ENCODE results near the gene SLC24A3. TPM values are rescaled to one million over a fixed set of nuclear protein-coding genes. Genes with fewer than 3 reads are reported as not detected.
A peak's percentile ranks its signal among the peaks of the same experiment; 100 is the strongest.

SLC24A3 gene
- total RNA-seq, 1 donor from 2014 or later = 13.1 TPM

DNA sequence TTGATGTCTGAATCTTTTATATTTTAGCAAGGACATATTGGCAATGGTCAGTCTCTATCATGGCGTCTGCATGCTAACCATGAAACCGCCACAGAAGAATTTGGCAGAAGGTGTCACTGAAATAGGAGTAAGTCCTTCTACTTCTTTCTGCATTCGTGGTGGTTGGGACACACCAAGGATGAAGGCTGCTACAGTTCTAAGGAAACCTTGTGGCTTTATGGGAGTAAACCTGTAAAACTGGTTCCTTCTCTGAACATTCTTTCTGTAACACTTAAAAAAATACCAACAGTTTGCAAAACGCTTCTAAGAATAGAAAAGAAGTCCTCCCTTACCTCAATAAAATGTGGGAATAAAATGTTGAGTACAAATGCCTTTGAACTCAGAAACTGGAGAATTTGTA, 195.3 kb downstream of the SLC24A3 start:
- Histone ChIP-seq H3K4me1 (no peaks in the 10 kb centered on the region), H3K9me3 (no peaks in the 10 kb centered on the region), H3K4me3 (no peak overlapping the region), H3K36me3 (no peaks in the 10 kb centered on the region), H3K27me3 (no peaks in the 10 kb centered on the region), H3K27ac (peak overlapping the region; percentile 15)
- DNase-seq (no peak), ATAC-seq (peak; percentile 88)
- intact Hi-C loops (cut with DNase I) = no loop called here
- TF ChIP-seq, protein P1, sequence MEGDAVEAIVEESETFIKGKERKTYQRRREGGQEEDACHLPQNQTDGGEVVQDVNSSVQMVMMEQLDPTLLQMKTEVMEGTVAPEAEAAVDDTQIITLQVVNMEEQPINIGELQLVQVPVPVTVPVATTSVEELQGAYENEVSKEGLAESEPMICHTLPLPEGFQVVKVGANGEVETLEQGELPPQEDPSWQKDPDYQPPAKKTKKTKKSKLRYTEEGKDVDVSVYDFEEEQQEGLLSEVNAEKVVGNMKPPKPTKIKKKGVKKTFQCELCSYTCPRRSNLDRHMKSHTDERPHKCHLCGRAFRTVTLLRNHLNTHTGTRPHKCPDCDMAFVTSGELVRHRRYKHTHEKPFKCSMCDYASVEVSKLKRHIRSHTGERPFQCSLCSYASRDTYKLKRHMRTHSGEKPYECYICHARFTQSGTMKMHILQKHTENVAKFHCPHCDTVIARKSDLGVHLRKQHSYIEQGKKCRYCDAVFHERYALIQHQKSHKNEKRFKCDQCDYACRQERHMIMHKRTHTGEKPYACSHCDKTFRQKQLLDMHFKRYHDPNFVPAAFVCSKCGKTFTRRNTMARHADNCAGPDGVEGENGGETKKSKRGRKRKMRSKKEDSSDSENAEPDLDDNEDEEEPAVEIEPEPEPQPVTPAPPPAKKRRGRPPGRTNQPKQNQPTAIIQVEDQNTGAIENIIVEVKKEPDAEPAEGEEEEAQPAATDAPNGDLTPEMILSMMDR (IDR thresholded peaks at IDR 0.05) = no peak

DNA sequence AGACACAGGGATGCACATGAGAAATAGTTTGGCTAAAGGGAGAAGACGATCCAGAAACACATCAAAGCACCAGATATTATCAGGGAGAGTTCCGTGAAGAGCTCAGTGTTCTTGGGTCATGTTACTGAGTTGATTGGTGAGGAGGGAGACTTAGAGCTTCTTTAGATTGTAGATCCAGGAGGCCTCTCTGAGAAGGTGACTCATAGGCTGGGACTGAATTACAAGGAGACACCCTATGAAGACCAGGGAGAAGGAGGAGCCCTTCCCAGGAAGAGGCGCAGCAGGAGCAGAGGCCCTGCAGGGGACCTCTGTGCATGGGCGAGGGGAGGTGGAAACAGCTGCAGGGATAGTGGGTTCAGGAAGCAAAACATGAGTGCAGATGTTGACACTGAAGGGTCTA, 196.5 kb downstream of the SLC24A3 start:
- DNase-seq (no peak), ATAC-seq (no peak)
- H3K4me3 ChIP-seq = no peak overlapping the region
- H3K36me3 ChIP-seq = no peaks in the 10 kb centered on the region
- intact Hi-C loops (cut with DNase I) = no loop called here
- TF ChIP-seq, protein P1 (IDR thresholded peaks at IDR 0.05) = no peak
- no peak overlapping the region for H3K27ac ChIP-seq
- no peaks in the 10 kb centered on the region for H3K27me3 ChIP-seq
- no peaks in the 10 kb centered on the region for H3K9me3 ChIP-seq
- no peaks in the 10 kb centered on the region for H3K4me1 ChIP-seq

- TF ChIP-seq, protein P1 (IDR thresholded peaks at IDR 0.05) = no peak
- intact Hi-C loops (cut with DNase I) = no loop called here
- H3K27me3 ChIP-seq = no peaks in the 10 kb centered on the region
Measured at GRCh38 chr20:19411811-19412210, 199.4 kb downstream of the SLC24A3 start.

GRCh38 chr20:19412254-19412653, 199.8 kb downstream of the SLC24A3 start:
- Histone ChIP-seq H3K36me3 (no peaks in the 10 kb centered on the region), H3K27me3 (no peaks in the 10 kb centered on the region), H3K9me3 (no peaks in the 10 kb centered on the region), H3K4me3 (no peak overlapping the region), H3K4me1 (no peaks in the 10 kb centered on the region), H3K27ac (no peak overlapping the region)
- no peak for DNase-seq
- TF ChIP-seq, protein P1 (IDR thresholded peaks at IDR 0.05) = no peak
- no peak for ATAC-seq
- intact Hi-C loops (cut with DNase I) = no loop called here

More at GRCh38 chr20:19411811-19412210, 199.4 kb downstream of the SLC24A3 start:
- Histone ChIP-seq H3K27ac (no peak overlapping the region), H3K36me3 (no peaks in the 10 kb centered on the region), H3K4me1 (no peaks in the 10 kb centered on the region), H3K4me3 (no peak overlapping the region), H3K9me3 (no peaks in the 10 kb centered on the region)
- DNase-seq (no peak), ATAC-seq (no peak)

- Histone ChIP-seq H3K4me1 (no peaks in the 10 kb centered on the region), H3K4me3 (no peak overlapping the region), H3K36me3 (no peaks in the 10 kb centered on the region), H3K27me3 (no peaks in the 10 kb centered on the region), H3K9me3 (no peaks in the 10 kb centered on the region), H3K27ac (no peak overlapping the region)
- intact Hi-C loops (cut with DNase I) = no loop called here
- no peak for DNase-seq
- TF ChIP-seq, protein P1 (IDR thresholded peaks at IDR 0.05) = no peak
- no peak for ATAC-seq
Measured at GRCh38 chr20:19414600-19414999, 202.2 kb downstream of the SLC24A3 start.

DNA sequence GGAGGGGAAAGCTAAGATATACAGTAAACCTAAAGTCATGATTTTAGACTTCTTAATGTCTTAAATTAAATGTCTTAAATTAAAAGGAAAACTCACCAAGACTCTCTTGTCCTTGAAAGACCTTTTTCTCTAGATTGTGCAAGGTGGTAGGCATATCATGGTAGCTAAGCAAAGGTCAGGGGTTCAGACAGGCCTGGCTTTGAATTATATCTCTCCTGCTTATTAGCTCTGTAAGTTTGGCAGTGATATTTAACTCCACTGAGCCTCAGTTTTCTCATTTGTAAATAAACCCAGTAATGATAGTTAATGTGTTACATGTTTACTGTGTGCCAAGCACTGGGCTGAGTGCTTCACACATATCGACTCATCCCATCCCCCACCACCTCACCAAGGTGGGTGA, 203.3 kb downstream of the SLC24A3 start:
- Histone ChIP-seq H3K27ac (no peak overlapping the region), H3K9me3 (no peaks in the 10 kb centered on the region), H3K27me3 (no peaks in the 10 kb centered on the region), H3K4me3 (no peak overlapping the region), H3K36me3 (no peaks in the 10 kb centered on the region), H3K4me1 (no peaks in the 10 kb centered on the region)
- no peak for DNase-seq
- intact Hi-C loops (cut with DNase I) = no loop called here
- TF ChIP-seq, protein P1 (IDR thresholded peaks at IDR 0.05) = no peak
- no peak for ATAC-seq

All from upper lobe of right lung (tissue), 1 donor.